OCI-LY3 (cell line): ENCODE measurements around the gene SPATA32.

Source experiments
- H2AFZ ChIP-seq: fragments of 200-600, 300-600 bp; shearing (Covaris generic); 2 replicates; pipeline ENCODE4 v1.6.0; 2014; ENCODE audit warnings: antibody characterized with exemption, low read depth, low read length
- H3K27ac ChIP-seq: fragments of 200-600, 300-600 bp; sonication (generic); 2 replicates; pipeline ENCODE4 v1.5.1; 2014; ENCODE audit warnings: mild to moderate bottlenecking, low read length, moderate library complexity, mixed read lengths
- H3K27me3 ChIP-seq: fragments of 200-600, 300-600 bp; sonication (generic); 2 replicates; pipeline ENCODE4 v1.6.1; 2014; ENCODE audit warnings: low read depth, low read length, mixed read lengths
- H3K36me3 ChIP-seq: fragments of 200-600, 300-600 bp; sonication (generic); replicated peaks from 2 replicates; pipeline ENCODE3; 2014; ENCODE audit warnings: low read depth, low read length, mixed read lengths
- H3K4me1 ChIP-seq: fragments of 300-600, 200-600 bp; sonication (generic); 2 replicates; pipeline ENCODE4 v1.6.1; 2014; ENCODE audit warnings: low read length, mixed read lengths
- H3K4me2 ChIP-seq: fragments of 200-600, 300-600 bp; sonication (generic); 2 replicates; pipeline ENCODE4 v1.6.1; 2014; ENCODE audit warnings: low read length, mixed read lengths
- H3K4me3 ChIP-seq: fragments of 300-600, 200-600 bp; sonication (generic); 2 replicates; pipeline ENCODE4 v1.5.1; 2014; ENCODE audit warnings: antibody characterized with exemption, mild to moderate bottlenecking, low read length, moderate library complexity
- H3K79me2 ChIP-seq: fragments of 300-600, 200-600 bp; shearing (Covaris generic); 2 replicates; pipeline ENCODE4 v1.6.1; 2014; ENCODE audit warnings: mild to moderate bottlenecking, low read length, mixed read lengths
- H3K9ac ChIP-seq: fragments of 300-600, 200-600 bp; shearing (Covaris generic); 2 replicates; pipeline ENCODE4 v1.6.0; 2014; ENCODE audit warnings: mild to moderate bottlenecking, low read length, moderate library complexity
- H3K9me3 ChIP-seq: fragments of 200-600, 300-600 bp; shearing (Covaris generic); 2 replicates; pipeline ENCODE4 v1.6.1; 2014; ENCODE audit warnings: low read length, mixed read lengths; ENCODE audit not compliant: insufficient read depth
- H4K20me1 ChIP-seq: fragments of 200-600, 300-600 bp; sonication (generic); 2 replicates; pipeline ENCODE4 v1.6.1; 2016; ENCODE audit warnings: low read length, mixed read lengths; ENCODE audit not compliant: insufficient read depth
- EZH2phosphoT487 ChIP-seq: fragments of 200-600 bp; shearing (Covaris generic); IDR thresholded peaks from 2 replicates; pipeline ENCODE4 v1.6.1; 2018; ENCODE audit warnings: antibody characterized with exemption, mixed run types, low read depth
- TF ChIP-seq, protein P1 (sequence below): fragments of 200-600, 300-600 bp; sonication (generic); IDR thresholded peaks from 2 replicates; pipeline ENCODE4 v1.5.1; 2014; ENCODE audit warnings: antibody characterized with exemption, low read length, low read depth

The SPATA32 gene

DNA sequence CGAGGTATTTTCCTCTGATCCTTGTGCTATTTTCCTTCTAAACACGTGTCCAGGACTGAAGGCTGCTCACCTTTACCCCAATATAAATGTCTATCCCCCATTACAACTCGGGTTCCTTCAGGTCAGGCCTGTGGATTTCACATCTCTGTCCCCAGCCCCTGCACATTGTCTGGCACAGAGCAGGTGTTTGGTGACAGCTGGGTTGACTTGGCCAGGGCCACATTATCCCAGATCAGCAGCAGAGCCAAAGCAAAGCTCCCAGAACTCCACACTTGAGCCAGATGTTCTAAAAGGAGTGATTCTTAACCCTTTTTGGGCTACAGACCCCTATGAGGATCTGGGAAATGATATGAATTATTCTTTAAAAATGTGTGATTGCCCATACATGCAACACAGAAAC lies 18.0 kb upstream of the SPATA32 start:
- H3K4me3 ChIP-seq, result no peak overlapping the region
- TF ChIP-seq, protein P1, sequence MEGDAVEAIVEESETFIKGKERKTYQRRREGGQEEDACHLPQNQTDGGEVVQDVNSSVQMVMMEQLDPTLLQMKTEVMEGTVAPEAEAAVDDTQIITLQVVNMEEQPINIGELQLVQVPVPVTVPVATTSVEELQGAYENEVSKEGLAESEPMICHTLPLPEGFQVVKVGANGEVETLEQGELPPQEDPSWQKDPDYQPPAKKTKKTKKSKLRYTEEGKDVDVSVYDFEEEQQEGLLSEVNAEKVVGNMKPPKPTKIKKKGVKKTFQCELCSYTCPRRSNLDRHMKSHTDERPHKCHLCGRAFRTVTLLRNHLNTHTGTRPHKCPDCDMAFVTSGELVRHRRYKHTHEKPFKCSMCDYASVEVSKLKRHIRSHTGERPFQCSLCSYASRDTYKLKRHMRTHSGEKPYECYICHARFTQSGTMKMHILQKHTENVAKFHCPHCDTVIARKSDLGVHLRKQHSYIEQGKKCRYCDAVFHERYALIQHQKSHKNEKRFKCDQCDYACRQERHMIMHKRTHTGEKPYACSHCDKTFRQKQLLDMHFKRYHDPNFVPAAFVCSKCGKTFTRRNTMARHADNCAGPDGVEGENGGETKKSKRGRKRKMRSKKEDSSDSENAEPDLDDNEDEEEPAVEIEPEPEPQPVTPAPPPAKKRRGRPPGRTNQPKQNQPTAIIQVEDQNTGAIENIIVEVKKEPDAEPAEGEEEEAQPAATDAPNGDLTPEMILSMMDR, result no peak
- no peak for TF ChIP-seq EZH2phosphoT487
- H2AFZ ChIP-seq, result no peak overlapping the region
- H3K79me2 ChIP-seq, result peaks cover 12% of the 10 kb centered on the region; the same call in 1 of the 2 replicates
- H3K9me3 ChIP-seq, result no peaks in the 10 kb centered on the region
- no peak overlapping the region for H3K9ac ChIP-seq
- no peaks in the 10 kb centered on the region for H3K27me3 ChIP-seq
- peaks cover 9% of the 10 kb centered on the region for H3K4me1 ChIP-seq
- H3K36me3 ChIP-seq, result peaks cover 41% of the 10 kb centered on the region
- H4K20me1 ChIP-seq, result no peaks in the 10 kb centered on the region
- no peak overlapping the region for H3K4me2 ChIP-seq
- no peak overlapping the region for H3K27ac ChIP-seq

DNA sequence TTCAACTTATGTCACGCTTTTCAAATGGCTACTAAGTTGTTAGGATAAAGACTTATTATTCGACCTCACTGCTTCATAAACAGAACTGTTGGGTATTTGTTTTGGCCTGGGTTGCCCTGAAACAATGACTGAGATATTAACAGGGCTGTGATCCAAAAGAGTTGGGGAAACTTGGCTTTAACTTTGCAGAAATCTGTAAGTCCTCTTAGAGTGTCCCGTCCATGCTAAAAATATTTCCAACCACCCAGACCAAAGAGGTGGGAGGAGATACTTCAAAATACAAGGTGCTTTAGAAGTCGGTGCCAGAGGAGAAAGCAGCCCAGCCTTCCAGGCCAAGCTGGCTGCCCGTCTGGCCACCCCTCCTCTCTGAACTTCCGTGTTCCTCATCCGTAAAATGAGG lies 16.1 kb upstream of the SPATA32 start:
- 0 out of 2 replicates have a peak overlapping the region, but pooled peaks have one; percentile 49 for H3K27ac ChIP-seq

DNA sequence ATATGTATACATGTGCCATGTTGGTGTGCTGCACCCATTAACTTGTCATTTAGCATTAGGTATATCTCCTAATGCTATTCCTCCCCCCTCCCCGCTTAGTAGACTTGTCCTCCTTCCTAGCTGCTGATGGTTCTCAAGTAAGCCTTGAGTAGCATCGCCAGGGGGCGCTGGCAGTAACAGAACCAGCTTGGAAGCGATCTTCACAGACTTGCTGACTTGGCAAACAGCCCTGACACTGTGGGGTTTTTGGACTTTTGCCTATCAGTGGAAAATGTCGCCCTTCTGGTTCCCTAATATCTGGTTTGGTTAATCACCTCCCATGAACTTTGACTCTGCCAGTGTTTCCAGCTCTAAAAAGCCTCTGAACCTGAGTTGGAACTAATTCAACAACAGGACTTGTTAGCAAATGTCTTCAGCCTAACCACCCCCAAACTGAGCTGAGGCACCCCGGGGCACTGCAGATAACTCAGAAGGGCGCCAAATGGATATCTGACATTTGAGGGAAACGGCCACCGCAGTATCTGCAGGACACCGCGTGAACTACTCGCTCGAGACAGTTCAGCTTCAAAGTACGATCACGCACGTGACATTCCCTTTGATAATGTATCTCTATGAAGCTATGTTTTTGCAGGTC lies 15.4 kb upstream of the SPATA32 start:
- Histone ChIP-seq H3K9me3 (no peaks in the 10 kb centered on the region), H3K27ac (peak overlapping the region; percentile 49), H2AFZ (no peak overlapping the region), H3K4me3 (no peak overlapping the region), H3K4me1 (peaks cover 9% of the 10 kb centered on the region), H3K27me3 (no peaks in the 10 kb centered on the region), H3K9ac (no peak overlapping the region), H3K79me2 (peaks cover 4% of the 10 kb centered on the region; the same call in 1 of the 2 replicates), H3K4me2 (no peak overlapping the region), H3K36me3 (peaks cover 34% of the 10 kb centered on the region), H4K20me1 (no peaks in the 10 kb centered on the region)
- TF ChIP-seq, protein P1, result peak; percentile 64
- TF ChIP-seq EZH2phosphoT487, result no peak

More for the DNA sequence above, 16.1 kb upstream of the SPATA32 start:
- no peaks in the 10 kb centered on the region for H3K27me3 ChIP-seq
- H4K20me1 ChIP-seq, result no peaks in the 10 kb centered on the region
- peaks cover 37% of the 10 kb centered on the region for H3K36me3 ChIP-seq
- H2AFZ ChIP-seq, result no peak overlapping the region
- no peak overlapping the region for H3K4me3 ChIP-seq
- H3K4me1 ChIP-seq, result peaks cover 9% of the 10 kb centered on the region
- no peaks in the 10 kb centered on the region for H3K9me3 ChIP-seq
- peaks cover 4% of the 10 kb centered on the region; the same call in 1 of the 2 replicates for H3K79me2 ChIP-seq
- no peak overlapping the region for H3K9ac ChIP-seq
- no peak for TF ChIP-seq EZH2phosphoT487
- no peak overlapping the region for H3K4me2 ChIP-seq

DNA sequence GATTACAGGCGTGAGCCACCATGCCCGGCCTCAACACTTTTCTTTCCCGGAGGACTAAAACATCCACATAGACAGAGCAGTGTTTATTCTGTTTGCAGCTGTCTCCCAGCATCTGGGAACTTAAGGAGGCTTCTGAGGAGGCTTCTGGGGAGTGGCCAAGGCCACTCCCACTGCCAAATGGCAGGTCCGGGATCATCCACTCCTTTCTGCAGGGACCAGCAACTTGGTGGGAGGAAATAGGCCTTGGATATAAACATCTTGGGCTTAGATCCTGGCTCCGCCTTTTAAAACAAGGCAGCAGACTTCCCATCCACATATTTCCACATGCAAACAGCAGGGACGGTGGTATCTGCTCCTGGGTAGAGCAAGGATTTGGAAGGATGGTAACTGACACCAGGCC lies 14.1 kb upstream of the SPATA32 start:
- Histone ChIP-seq H3K4me1 (peaks cover 9% of the 10 kb centered on the region), H3K9ac (no peak overlapping the region), H3K4me2 (no peak overlapping the region), H3K36me3 (peaks cover 32% of the 10 kb centered on the region), H3K79me2 (peaks cover 4% of the 10 kb centered on the region; the same call in 1 of the 2 replicates), H3K9me3 (no peaks in the 10 kb centered on the region), H3K27me3 (no peaks in the 10 kb centered on the region), H4K20me1 (no peaks in the 10 kb centered on the region), H2AFZ (no peak overlapping the region), H3K4me3 (no peak overlapping the region), H3K27ac (no peak overlapping the region)
- TF ChIP-seq, protein P1, result no peak
- no peak for TF ChIP-seq EZH2phosphoT487
